CD4-positive, alpha-beta T cell treated with Interleukin-1 beta for 1 hour (primary cell): ENCODE results near the gene GOLPH3.
"Not testable (repeated sequence)": the region's sequence is repeated elsewhere in the genome, so short reads cannot be mapped to it uniquely, and the experiment has no call there.

Source experiments
- DNase-seq, 2 donors: peaks; one replicate each; pipeline ENCODE4 v3.0.0-alpha.2; 2020 to 2022

The GOLPH3 gene

DNA sequence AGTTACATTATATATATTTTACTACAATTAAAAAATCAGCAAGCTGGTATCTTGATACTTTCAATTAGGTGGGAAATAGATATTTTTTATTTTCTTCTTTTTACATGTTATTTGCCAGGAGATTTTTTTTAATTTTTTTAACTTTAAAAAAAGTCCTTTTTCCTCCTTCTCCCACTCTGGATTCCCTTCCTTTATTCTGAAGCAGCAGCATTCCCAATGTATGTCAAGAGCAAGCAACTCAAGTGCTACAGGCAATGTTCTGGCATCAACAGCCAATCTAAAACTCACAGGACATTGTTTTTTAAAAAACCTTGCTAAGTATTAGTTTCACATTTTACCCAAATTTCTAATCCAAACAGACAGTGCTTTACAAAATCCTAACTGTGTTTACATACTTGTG, 41.4 kb downstream of the GOLPH3 start:
- DNase-seq = no peak

- DNase-seq = no peak
These were observed 42.5 kb downstream of the GOLPH3 start for GRCh38 chr5:32131604-32132003.

- no peak for DNase-seq
These were observed 43.3 kb downstream of the GOLPH3 start for GRCh38 chr5:32130865-32131264.

- DNase-seq = no peak
These were observed 45.0 kb downstream of the GOLPH3 start for GRCh38 chr5:32129074-32129598.

DNA sequence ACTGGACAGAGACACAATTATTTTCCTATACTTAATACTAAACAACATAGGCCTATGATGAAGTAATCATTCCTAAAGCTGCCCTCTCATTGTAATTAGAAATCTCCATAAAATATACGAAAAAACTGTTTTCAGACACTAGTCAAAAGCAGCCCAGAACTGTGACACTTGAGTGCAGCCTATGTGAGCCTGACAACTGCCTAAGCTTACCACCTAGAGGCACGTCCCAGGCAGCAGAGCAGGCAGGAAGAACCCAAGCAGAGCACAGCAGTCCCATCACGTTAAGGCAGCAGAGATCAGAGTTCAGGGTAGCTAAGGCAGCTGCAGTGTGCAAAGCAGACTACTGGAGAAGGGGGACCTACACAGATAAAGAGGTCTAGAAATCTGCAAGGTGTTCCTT, 46.4 kb downstream of the GOLPH3 start:
- no peak for DNase-seq

DNA sequence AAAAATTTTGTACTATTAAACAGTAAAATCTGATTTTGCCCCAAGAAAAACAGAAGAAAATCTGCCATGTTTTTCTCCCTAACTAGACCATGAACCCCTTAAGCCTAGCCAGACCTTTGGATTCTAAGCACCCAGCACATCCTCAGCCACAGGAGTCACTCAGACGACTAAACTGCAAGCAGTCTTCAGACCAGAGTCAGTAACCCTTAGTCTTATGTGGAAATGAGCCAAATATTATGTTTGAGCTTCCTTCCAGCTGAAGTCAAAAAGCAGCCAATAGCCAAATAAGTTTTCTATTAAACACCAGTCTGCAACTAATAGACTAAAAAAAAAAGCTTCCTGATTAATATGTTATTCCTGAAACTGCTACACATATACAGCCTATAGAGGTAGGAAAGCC, 47.4 kb downstream of the GOLPH3 start:
- no peak for DNase-seq

GRCh38 chr5:32123889-32124676, 50.0 kb downstream of the GOLPH3 start:
- DNase-seq = no peak

DNA sequence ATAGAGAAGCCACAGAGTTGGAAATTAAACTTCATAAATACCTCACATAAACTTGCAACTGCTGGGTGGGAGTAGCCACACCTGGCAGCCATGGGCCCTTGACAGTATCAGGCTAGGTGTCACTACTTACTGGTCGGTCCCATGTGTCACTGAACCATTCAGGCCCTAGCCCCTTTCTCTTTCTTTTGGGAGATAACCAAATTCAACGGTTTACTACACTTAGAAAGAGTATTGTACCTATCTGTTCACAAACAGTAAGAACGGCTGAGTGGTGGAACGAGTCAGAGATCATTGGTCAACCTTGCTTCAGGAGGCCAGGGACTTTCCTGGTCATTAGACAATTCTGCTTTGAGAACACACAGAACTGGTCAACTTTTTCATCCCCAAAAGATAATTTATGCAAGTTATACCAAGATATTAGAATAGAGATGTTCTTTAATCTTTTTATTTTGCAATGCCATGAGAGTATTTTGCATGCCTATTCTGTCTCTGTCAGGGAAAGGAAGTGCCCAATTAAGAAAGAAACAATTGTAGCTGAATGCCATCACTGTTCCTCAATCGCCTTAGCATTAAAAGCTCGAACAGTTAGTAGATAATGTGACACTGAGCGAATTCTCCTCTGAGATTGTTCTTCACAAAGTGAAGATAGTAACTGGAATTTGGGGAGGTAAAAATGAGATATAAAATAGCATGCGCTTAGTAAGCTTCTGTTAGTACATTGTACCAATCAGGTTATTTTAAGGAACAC, 50.9 kb downstream of the GOLPH3 start:
- no peak for DNase-seq

DNA sequence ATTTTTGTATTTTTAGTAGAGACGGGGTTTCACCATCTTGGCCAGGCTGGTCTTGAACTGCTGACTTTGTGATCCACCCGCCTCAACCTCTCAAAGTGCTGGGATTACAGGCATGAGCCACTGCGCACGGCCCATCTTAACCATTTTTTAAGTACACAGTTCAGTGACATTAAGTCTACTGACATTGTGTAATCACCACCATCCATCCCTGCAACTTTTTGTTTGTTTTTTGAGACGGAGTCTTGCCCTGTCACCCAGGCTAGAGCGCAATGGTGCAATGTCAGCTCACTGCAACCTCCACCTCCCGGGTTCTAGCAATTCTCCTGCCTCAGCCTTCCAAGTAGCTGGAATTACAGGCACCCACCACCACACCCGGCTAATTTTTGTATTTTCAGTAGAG, 55.2 kb downstream of the GOLPH3 start:
- not testable (repeated sequence) for DNase-seq

DNA sequence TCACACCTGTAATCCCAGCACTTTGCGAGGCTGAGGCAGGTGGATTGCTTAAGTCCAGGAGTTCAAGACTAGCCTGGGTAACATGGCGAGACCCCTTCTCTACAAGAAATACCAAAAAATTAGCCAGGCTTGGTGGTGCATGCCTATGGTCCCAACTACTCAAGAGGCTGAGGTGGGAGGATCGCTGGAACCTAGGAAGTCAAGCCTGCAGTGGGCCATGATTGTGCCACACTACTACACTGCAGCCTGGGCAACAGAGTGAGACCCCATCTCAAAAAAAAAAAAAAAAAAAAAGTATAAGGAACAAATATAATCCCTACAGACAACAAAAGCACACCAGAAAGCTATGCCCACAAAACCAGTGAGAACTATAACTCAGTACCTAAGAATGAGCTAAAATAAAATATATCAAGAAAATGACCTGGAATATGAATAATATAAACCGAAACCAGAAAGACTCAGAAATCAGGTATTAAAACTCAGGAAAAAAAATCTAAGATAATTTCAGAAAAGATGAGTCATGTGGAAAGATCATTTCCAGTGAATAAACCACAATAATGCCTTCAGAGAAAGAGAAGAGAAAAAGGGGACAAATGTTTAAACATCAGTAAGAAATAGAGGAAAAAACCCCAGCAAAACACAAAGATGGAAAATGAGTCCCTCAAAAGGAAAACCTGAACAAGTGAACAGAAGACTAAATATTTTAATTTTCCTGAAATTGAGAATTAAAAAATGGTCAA, 57.4 kb downstream of the GOLPH3 start:
- DNase-seq = no peak

- no peak for DNase-seq
These were observed 58.1 kb downstream of the GOLPH3 start for GRCh38 chr5:32115985-32116384.

- DNase-seq = no peak
These were observed 63.9 kb downstream of the GOLPH3 start for GRCh38 chr5:32110111-32110696.

- no peak for DNase-seq
These were observed 64.9 kb downstream of the GOLPH3 start for GRCh38 chr5:32109236-32109635.

DNA sequence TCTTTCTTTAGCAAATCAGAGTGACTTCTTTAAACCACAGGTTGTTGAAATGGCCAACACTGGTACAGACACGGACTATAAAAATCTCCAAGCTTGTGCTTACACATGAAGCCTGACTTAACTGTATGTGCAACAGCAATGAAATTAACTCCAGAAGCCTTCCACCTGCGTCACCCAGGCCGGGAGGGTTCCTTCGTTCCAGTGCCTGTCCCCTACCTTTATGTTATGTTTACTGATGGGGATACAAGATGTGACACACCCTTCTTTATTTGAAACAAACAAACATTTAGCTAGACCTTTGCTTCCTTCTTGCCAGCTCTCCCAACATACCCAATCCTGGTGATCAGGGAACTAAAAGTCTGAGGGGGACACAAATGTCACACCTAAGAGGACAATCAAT, 66.0 kb downstream of the GOLPH3 start:
- DNase-seq = no peak

DNA sequence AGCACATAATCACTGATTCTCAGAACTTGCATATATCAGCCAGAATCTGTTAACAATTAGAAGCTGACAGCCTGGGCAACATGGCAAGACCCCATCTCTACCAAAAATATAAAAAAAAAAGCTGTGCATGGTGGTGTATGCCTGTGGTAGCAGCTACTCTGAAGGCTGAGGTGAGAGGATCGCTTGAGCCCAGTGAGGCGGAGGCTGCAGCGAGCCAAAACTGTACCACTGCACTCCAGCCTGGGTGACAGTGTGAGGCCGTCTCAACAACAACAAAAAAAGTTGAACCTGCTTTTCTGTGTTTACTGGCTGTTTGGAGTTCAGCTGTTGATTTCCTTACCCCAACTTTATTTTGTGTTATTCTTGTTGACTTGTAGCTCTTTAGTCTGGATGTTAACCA, 66.8 kb downstream of the GOLPH3 start:
- DNase-seq = no peak

- no peak for DNase-seq
These were observed 70.6 kb downstream of the GOLPH3 start for GRCh38 chr5:32103521-32103920.

DNA sequence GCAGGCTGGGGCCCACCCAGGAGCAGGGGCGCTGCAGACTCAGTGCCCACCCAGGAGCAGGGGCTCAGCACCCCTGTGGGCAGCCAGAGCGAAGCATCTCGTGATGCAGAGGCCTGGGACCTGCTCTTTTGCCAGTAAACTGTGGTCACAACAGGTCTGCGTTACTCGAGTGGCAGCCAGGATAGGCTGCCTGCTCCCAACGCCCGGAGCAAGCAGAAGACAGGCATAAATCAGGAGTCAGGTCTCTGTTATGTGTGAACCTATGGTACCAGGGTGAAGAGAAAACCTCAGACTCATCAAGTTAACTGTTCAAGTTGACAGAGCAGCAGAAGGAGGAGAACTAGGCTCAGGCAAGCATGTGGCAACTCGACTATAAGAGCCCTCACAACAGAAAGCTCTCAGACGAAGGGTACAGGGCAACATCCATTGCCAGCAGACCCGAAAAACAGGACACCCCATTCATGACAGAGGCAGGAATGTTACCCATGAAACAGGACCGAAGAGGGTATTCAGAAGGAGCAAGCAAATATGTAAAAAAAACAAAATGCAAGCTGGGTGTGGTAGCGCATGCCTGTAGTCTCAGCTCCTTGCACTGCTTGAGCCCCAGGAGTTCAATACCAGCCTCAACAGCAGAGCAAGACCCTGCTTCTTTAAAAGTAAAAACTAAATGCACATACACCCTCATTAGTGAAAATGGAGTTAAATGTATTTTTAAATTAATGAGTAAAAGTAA, 71.7 kb downstream of the GOLPH3 start:
- no peak for DNase-seq

- DNase-seq = no peak
These were observed 73.3 kb downstream of the GOLPH3 start for GRCh38 chr5:32100691-32101302.

DNA sequence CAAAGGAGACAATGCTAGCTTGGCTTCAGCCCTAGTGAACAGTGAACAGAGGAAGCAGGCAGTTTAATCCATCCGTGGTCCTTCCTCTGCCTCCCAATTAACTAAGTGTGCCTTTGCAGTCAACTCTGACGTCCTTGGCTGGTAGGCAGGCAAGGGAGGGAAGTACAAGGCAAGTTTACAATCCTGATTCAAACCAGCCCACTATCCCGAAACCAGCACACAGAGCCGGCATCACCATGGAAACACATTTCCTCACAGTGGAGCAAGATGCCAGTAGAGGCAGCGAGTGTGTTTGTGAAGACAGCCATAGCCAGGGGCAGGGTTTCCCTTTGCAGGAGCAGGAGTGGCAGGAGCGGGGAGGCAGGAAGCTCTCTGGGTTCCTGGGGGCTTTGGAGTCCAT, 73.9 kb downstream of the GOLPH3 start:
- DNase-seq = no peak

- DNase-seq = no peak
These were observed 74.6 kb downstream of the GOLPH3 start for GRCh38 chr5:32099486-32100035.

GRCh38 chr5:32098890-32099310, 75.2 kb downstream of the GOLPH3 start:
- no peak for DNase-seq

- no peak for DNase-seq
These were observed 75.8 kb downstream of the GOLPH3 start for GRCh38 chr5:32098291-32098690.
